ENCODE measurements around the gene NOP9.

NOP9 gene

DNA sequence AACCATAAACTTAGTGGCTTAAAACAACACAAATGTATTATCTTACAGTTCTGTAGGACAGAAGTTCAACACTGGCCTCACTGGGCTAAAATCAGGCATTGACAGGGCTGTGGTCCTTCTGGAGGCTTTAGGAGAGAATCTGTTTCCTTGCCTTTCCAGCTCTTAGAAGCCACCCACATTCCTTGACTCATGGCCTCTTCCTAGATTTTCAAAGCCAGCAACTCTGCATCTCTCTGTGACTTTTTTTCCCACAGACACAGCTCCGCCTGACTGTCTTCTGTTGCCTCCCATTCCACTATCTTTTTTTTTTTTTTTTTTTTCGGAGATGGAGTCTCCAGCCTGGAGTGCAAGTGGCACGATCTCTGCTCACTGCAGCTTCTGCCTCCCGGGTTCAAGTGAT lies 56.6 kb downstream of the NOP9 start:
- DNase-seq = no peak
